A549 (cell line): Measurements from ENCODE around the gene MTX3. TPM values are rescaled to one million over a fixed set of nuclear protein-coding genes. Genes with fewer than 3 reads are reported as not detected.

ENCODE experiments used
- ATAC-seq, 2 experiments: fragments of 200-7000 bp in 1 of 2; fragments of >200 bp in 1 of 2; cut with Nextera tagmentation in 1 of 2; cut with Tn5 transposase in 1 of 2; 3 replicates each; pipeline versions ENCODE4 v1.8.0 to v1.9.1; 2018 to 2020; ENCODE audit warnings: mild to moderate bottlenecking in 1 of 2, moderate library complexity in 1 of 2
- CTCF ChIA-PET: fragments of 300-600 bp; sonication (Branson Sonifier 250); formaldehyde crosslinking; extraction: SDS; loops from one replicate; lab custom pipeline; 2021; ENCODE audit warnings: antibody characterized with exemption, inconsistent platforms; lab: Yijun Ruan, JAX
- POLR2A ChIA-PET: fragments of 350-600 bp; formaldehyde crosslinking; extraction: SDS; loops from one replicate; lab custom pipeline; 2021; ENCODE audit warnings: antibody characterized with exemption, inconsistent platforms; lab: Yijun Ruan, JAX
- DNase-seq, 2 experiments: peaks; one replicate each; pipeline versions ENCODE4 v3.0.0 to v3.0.0-alpha.2; 2011 to 2016; ENCODE audit warnings: low read depth in 1 of 2, low spot score in 1 of 2
- FAIRE-seq: peaks from 2 replicates; lab custom pipeline; 2011; peaks lifted over from hg19 to GRCh38; lab: Jason Lieb, UNC
- H3K27ac ChIP-seq, 2 experiments: fragments of >200 bp; sonication (Bioruptor Twin); formaldehyde crosslinking; 3 replicates each; pipeline ENCODE4 v1.5.1; 2016 to 2017
- H3K4me1 ChIP-seq: fragments of >200 bp; sonication (Bioruptor Twin); formaldehyde crosslinking; 3 replicates; pipeline ENCODE4 v1.6.1; 2016
- H3K4me2 ChIP-seq: fragments of >200 bp; sonication (Bioruptor Twin); formaldehyde crosslinking; 3 replicates; pipeline ENCODE4 v1.6.1; 2016
- H3K4me3 ChIP-seq: fragments of >200 bp; sonication (Bioruptor Twin); formaldehyde crosslinking; 3 replicates; pipeline ENCODE4 v1.5.1; 2016
- H3K9me3 ChIP-seq: fragments of >200 bp; sonication (Bioruptor Twin); formaldehyde crosslinking; 3 replicates; pipeline ENCODE4 v1.6.1; 2016
- ATOH8 ChIP-seq: fragments of 250-450 bp; sonication (Bioruptor Pico); IDR thresholded peaks from 2 replicates; pipeline ENCODE4 v1.5.0; 2020; ENCODE audit warnings: low read depth, mild to moderate bottlenecking, moderate library complexity
- BHLHE40 ChIP-seq: IDR thresholded peaks from 2 replicates; pipeline ENCODE4 v1.6.1; 2012; ENCODE audit warnings: low read depth, low read length, inconsistent platforms
- CBX8 ChIP-seq: fragments of 200-600 bp; sonication (generic); IDR thresholded peaks from 2 replicates; pipeline ENCODE4 v1.6.1; 2016
- EHMT2 ChIP-seq: fragments of 200-600 bp; sonication (generic); IDR thresholded peaks from 2 replicates; pipeline ENCODE4 v1.6.1; 2016; ENCODE audit warnings: antibody characterized with exemption, low read depth, mild to moderate bottlenecking, moderate library complexity
- FOSB ChIP-seq: fragments of 250-450 bp; sonication (Bioruptor Pico); IDR thresholded peaks from 2 replicates; pipeline ENCODE4 v1.5.0; 2020; ENCODE audit warnings: mild to moderate bottlenecking, moderate library complexity
- HMGXB4 ChIP-seq: fragments of 250-450 bp; sonication (Bioruptor Pico); IDR thresholded peaks from 2 replicates; pipeline ENCODE4 v1.5.0; 2021; ENCODE audit warnings: mild to moderate bottlenecking, moderate library complexity, borderline replicate concordance
- HOXA7 ChIP-seq: fragments of 250-450 bp; sonication (Bioruptor Pico); IDR thresholded peaks from 2 replicates; pipeline ENCODE4 v1.5.0; 2020; ENCODE audit warnings: mild to moderate bottlenecking, moderate library complexity
- HOXB13 ChIP-seq: fragments of 250-450 bp; sonication (Bioruptor Pico); IDR thresholded peaks from 2 replicates; pipeline ENCODE4 v1.5.0; 2020; ENCODE audit warnings: low read depth, mild to moderate bottlenecking, moderate library complexity
- HOXB5 ChIP-seq: fragments of 250-450 bp; sonication (Bioruptor Pico); IDR thresholded peaks from 2 replicates; pipeline ENCODE4 v1.5.0; 2020; ENCODE audit warnings: mild to moderate bottlenecking, moderate library complexity
- JUNB ChIP-seq: fragments of >200 bp; sonication (Bioruptor Twin); formaldehyde crosslinking; IDR thresholded peaks from 2 replicates; pipeline ENCODE4 v1.6.1; 2016
- MAFK ChIP-seq: fragments of 450-650 bp; IDR thresholded peaks from 2 replicates; pipeline ENCODE4 v1.6.1; 2014; ENCODE audit not compliant: partially characterized antibody
- NFE2L2 ChIP-seq: fragments of 150-350 bp; conservative IDR thresholded peaks from 2 replicates; pipeline ENCODE4 v1.6.1; 2014; ENCODE audit warnings: low read length
- NPAS2 ChIP-seq: fragments of 250-450 bp; sonication (Bioruptor Pico); IDR thresholded peaks from 2 replicates; pipeline ENCODE4 v1.8.0; 2022; ENCODE audit warnings: mild to moderate bottlenecking, moderate library complexity, borderline replicate concordance
- NR3C1 ChIP-seq: fragments of >200 bp; sonication (Bioruptor Twin); formaldehyde crosslinking; IDR thresholded peaks from 3 replicates; pipeline ENCODE4 v1.6.1; 2017
- PBX3 ChIP-seq: IDR thresholded peaks from 2 replicates; pipeline ENCODE4 v1.6.1; 2012
- PHF8 ChIP-seq: fragments of 200-600 bp; sonication (generic); IDR thresholded peaks from 2 replicates; pipeline ENCODE4 v1.6.1; 2016; ENCODE audit warnings: low read depth, mild to moderate bottlenecking, antibody characterized with exemption, moderate library complexity, borderline replicate concordance
- POLR2A ChIP-seq: IDR thresholded peaks from 2 replicates; pipeline ENCODE4 v1.6.1; 2012; ENCODE audit warnings: mild to moderate bottlenecking, low read length
- RCOR1 ChIP-seq: fragments of 150-350 bp; IDR thresholded peaks from 2 replicates; pipeline ENCODE4 v1.6.1; 2014; ENCODE audit warnings: antibody characterized with exemption, low read length, low read depth
- RNF2 ChIP-seq: fragments of 200-600 bp; sonication (generic); IDR thresholded peaks from 2 replicates; pipeline ENCODE4 v1.6.1; 2016; ENCODE audit warnings: low read depth, mild to moderate bottlenecking, antibody characterized with exemption, moderate library complexity, borderline replicate concordance
- SREBF2 ChIP-seq: fragments of 450-650 bp; IDR thresholded peaks from 2 replicates; pipeline ENCODE4 v1.6.1; 2014; ENCODE audit warnings: mild to moderate bottlenecking, moderate library complexity
- TFCP2L1 ChIP-seq: fragments of 250-450 bp; sonication (Bioruptor Pico); IDR thresholded peaks from 2 replicates; pipeline ENCODE4 v1.5.0; 2021; ENCODE audit warnings: mild to moderate bottlenecking
- TP53 ChIP-seq: fragments of 250-450 bp; sonication (Bioruptor Pico); IDR thresholded peaks from 2 replicates; pipeline ENCODE4 v1.5.0; 2021; ENCODE audit warnings: mild to moderate bottlenecking, moderate library complexity
- ZC3H11A ChIP-seq: fragments of 450-650 bp; IDR thresholded peaks from 2 replicates; pipeline ENCODE4 v1.6.1; 2014; ENCODE audit warnings: antibody characterized with exemption, mild to moderate bottlenecking
- ZFP36 ChIP-seq: fragments of 450-650 bp; IDR thresholded peaks from 2 replicates; pipeline ENCODE4 v1.6.1; 2014; ENCODE audit warnings: borderline replicate concordance; ENCODE audit not compliant: partially characterized antibody
- ZNF302 ChIP-seq: fragments of 250-450 bp; sonication (Bioruptor Pico); IDR thresholded peaks from 2 replicates; pipeline ENCODE4 v1.9.0; 2021; ENCODE audit warnings: inconsistent platforms, mild to moderate bottlenecking, moderate library complexity
- ZSCAN20 ChIP-seq: fragments of 250-450 bp; sonication (Bioruptor Pico); IDR thresholded peaks from 2 replicates; pipeline ENCODE4 v1.8.0; 2022; ENCODE audit warnings: mild to moderate bottlenecking, moderate library complexity
- WGBS: methylation state at CpG from one replicate; pipeline ENCODE4 v1.1.6; 2017; ENCODE audit errors: missing lambda C conversion rate; 5-methylcytosine and 5-hydroxymethylcytosine counted together
- polyA plus RNA-seq, 4 experiments: library from polyadenylated mRNA; depleted of rRNA in 3 of 4; stranded (reverse); fragments of >200 nt; fragmentation: RNase III in 1 of 4; extraction: RNeasy Plus Mini Kit Qiagen cat#74134 plus additional on column Dnase treatment in 1 of 4; gene quantifications; 2 replicates in 3 of 4; 3 replicates in 1 of 4; pipeline ENCODE4 v1.2.3, GENCODE V29; 2011 to 2017
- TF ChIP-seq, protein P1 (sequence below): fragments of >200 bp; sonication (Bioruptor Twin); formaldehyde crosslinking; IDR thresholded peaks from 2 replicates; pipeline ENCODE4 v1.6.1; 2016
- TF ChIP-seq, protein P2 (sequence below): IDR thresholded peaks from 2 replicates; pipeline ENCODE4 v1.6.1; 2012; ENCODE audit warnings: low read depth, borderline replicate concordance

Gene MTX3
- polyA plus RNA-seq, 2 of the 4 experiments (the other 2 are of a cell fraction), result 7.4 to 19.1 TPM

DNA sequence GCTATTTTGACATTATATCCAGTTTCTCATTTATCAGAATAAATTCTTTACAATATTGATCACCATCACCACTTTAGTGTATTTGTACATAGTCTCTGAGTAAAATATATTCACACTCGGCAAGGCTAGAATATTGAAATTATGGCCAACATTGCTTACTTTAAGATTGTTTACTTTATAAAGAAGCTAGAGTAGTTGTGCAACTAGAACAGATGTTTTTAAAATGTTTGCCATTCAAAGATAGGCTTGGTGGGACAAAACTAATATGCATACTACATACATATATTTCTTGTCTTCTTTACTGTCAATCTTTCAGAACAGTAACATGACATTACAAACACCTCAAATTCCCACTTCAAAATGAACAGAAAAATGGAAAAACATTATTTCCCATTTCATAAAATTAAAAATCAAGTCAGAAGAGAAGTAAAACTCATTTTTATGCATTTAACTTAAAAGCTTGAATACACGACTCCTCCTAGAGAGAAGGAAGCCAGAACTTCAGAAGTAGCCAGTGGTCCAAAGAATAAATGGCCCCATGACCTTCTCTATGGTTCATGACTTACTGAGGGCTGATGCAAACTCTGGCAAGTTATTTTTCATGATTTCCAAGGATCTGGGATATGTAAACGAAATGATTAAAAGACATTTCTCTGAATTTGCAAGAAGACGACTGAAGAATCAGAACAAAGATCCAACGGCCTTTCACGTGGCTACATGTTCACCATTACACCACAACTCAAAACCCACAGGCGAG, 14.1 kb downstream of the MTX3 start:
- WGBS, result 92% methylated on average over 7 of the region's 7 CpGs
- no peak for FAIRE-seq
- POLR2A ChIA-PET, result no interaction called here
- H3K9me3 ChIP-seq, result no peaks in the 10 kb centered on the region
- H3K27ac ChIP-seq, result no peak overlapping the region
- TF ChIP-seq ZC3H11A (no peak), ATOH8 (CRISPR knock-in tag) (no peak), HOXA7 (CRISPR knock-in tag) (no peak), SREBF2 (no peak), NFE2L2 (no peak), PHF8 (no peak), NPAS2 (CRISPR knock-in tag) (no peak), MAFK (no peak), RNF2 (no peak), CBX8 (no peak), EHMT2 (no peak), HOXB5 (no peak), PBX3 (no peak), ZNF302 (no peak), POLR2A (no peak), HMGXB4 (no peak), HOXB13 (no peak), NR3C1 (no peak)
- TF ChIP-seq, protein P1, sequence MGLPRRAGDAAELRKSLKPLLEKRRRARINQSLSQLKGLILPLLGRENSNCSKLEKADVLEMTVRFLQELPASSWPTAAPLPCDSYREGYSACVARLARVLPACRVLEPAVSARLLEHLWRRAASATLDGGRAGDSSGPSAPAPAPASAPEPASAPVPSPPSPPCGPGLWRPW, result no peak
- TF ChIP-seq, protein P2, sequence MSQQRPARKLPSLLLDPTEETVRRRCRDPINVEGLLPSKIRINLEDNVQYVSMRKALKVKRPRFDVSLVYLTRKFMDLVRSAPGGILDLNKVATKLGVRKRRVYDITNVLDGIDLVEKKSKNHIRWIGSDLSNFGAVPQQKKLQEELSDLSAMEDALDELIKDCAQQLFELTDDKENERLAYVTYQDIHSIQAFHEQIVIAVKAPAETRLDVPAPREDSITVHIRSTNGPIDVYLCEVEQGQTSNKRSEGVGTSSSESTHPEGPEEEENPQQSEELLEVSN, result no peak
- TF ChIP-seq, all 56 proteins: peak for 0
- Histone ChIP-seq H3K4me2 (no peak overlapping the region), H3K4me3 (no peak overlapping the region), H3K4me1 (0 out of 3 replicates have a peak, but pooled peaks cover 6% of the 10 kb centered on the region)
- CTCF ChIA-PET, result interaction anchor here (0.5 to 0.7 kb wide), 3 partner anchors 22 to 1273 kb away, joined by 3 read pairs; no protein-coding TSS in a partner anchor
- ATAC-seq, result no peak
- no peak for DNase-seq

DNA sequence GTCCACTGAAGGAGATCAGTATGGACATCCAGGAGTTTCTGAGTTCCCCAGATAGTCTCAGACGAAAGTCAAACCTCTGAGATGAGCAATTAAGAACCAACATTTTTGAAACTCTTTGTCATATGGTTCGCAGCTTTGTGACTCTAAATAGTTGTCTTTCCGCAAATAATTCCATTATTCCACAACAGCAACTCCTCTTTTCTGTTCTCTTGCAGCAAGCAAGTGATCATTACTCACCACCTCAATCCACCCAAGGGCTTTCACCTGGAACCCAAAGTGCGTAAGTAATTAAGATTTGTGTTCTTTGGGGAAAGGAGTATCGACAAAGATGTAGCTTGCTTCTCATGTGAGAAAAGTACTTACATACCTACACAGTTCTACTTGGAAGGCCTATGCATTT, 15.6 kb downstream of the MTX3 start:
- TF ChIP-seq POLR2A (no peak), RCOR1 (no peak), HOXB13 (no peak), TP53 (CRISPR knock-in tag) (no peak), NFE2L2 (no peak), ZSCAN20 (no peak), JUNB (no peak), MAFK (no peak), SREBF2 (no peak), FOSB (CRISPR knock-in tag) (no peak), ZFP36 (no peak), BHLHE40 (no peak), TFCP2L1 (no peak), EHMT2 (no peak)
- TF ChIP-seq, protein P2, result no peak
- no peak for FAIRE-seq
- Histone ChIP-seq H3K4me2 (no peak overlapping the region), H3K4me1 (0 out of 3 replicates have a peak, but pooled peaks cover 6% of the 10 kb centered on the region), H3K27ac (no peak overlapping the region), H3K9me3 (no peaks in the 10 kb centered on the region), H3K4me3 (no peak overlapping the region)
- no peak for ATAC-seq
- DNase-seq, result no peak
- ChIA-PET CTCF (interaction anchor here (1.2 kb wide), 1 partner anchor 11 kb away, joined by 4 read pairs; no protein-coding TSS in a partner anchor), POLR2A (no interaction called here)
- WGBS, result 94% methylated on average over 5 of the region's 5 CpGs
